Suprapubic skin (tissue), 4 donors: ENCODE data around the gene PODXL. TPM values are rescaled to one million over a fixed set of nuclear protein-coding genes. Genes with fewer than 3 reads are reported as not detected.

ENCODE experiments used
- DNase-seq, 2 donors: peaks; one replicate each; pipeline ENCODE4 v3.0.0-alpha.2; 2019; ENCODE audit warnings: low spot score in 2 of 2
- H3K27ac ChIP-seq: fragments of 200-600 bp; sonication (generic); one replicate; pipeline ENCODE4 v1.5.1; 2019
- H3K27me3 ChIP-seq: fragments of 200-600 bp; sonication (generic); one replicate; pipeline ENCODE4 v1.5.1; 2019
- H3K36me3 ChIP-seq: fragments of 200-600 bp; sonication (generic); one replicate; pipeline ENCODE4 v1.5.1; 2019
- H3K4me1 ChIP-seq: fragments of 200-600 bp; sonication (generic); one replicate; pipeline ENCODE4 v1.5.1; 2019
- H3K4me3 ChIP-seq: fragments of 200-600 bp; sonication (generic); one replicate; pipeline ENCODE4 v1.5.1; 2019; ENCODE audit warnings: mild to moderate bottlenecking
- H3K9me3 ChIP-seq: fragments of 200-600 bp; sonication (generic); one replicate; pipeline ENCODE4 v1.5.1; 2019
- EP300 ChIP-seq: sonication (generic); formaldehyde crosslinking; IDR thresholded peaks from one replicate; pipeline ENCODE4 v1.6.1; 2017; ENCODE audit warnings: antibody characterized with exemption
- POLR2A ChIP-seq, 2 donors: fragments of 450-650 bp; IDR thresholded peaks; one replicate each; pipeline ENCODE4 v1.6.1; 2017; ENCODE audit warnings: antibody characterized with exemption in 2 of 2, mild to moderate bottlenecking in 2 of 2, moderate library complexity in 2 of 2
- POLR2AphosphoS5 ChIP-seq, 3 donors: sonication (generic); formaldehyde crosslinking; IDR thresholded peaks; one replicate each; pipeline ENCODE4 v1.6.1; 2017; ENCODE audit warnings: antibody characterized with exemption in 3 of 3
- WGBS: methylation state at CpG from one replicate; pipeline ENCODE4 v1.1.5; 2018; 5-methylcytosine and 5-hydroxymethylcytosine counted together
- total RNA-seq, 4 donors: library from RNA; depleted of rRNA; stranded (reverse); fragments of >200 nt; gene quantifications; one replicate each; pipeline ENCODE4 v1.1.0, GENCODE V29; 2016
- TF ChIP-seq, protein P1 (sequence below), 2 donors: fragments of 200-600 bp in 1 of 2; fragments of 450-650 bp in 1 of 2; sonication (generic) in 1 of 2; IDR thresholded peaks; one replicate each; pipeline ENCODE4 v1.5.1; 2016 to 2019; ENCODE audit warnings: antibody characterized with exemption in 2 of 2, mild to moderate bottlenecking in 1 of 2, moderate library complexity in 1 of 2

Gene PODXL
- total RNA-seq, 4 donors from 2014 or later: 10.2 to 27.9 (median 17.8) TPM

DNA sequence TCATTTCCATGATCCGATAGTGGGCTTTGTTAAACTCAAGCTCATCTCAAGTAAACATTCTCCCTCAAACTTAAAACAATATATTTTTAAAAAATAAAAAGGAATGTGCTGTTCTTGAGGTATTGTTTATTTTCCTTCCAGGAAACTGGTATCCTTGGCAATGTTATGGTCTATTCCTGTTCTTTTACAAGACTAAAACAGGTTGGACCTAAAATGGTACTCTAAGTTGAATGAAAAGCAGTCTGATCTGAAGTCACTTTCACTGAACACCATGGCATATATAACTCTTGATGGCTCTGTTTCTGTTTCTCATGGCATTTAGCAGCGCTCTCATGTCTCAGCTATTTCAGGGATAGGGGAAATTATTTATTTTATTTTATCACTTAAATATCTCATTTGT lies 70.1 kb downstream of the PODXL start:
- no peaks in the 10 kb centered on the region for H3K9me3 ChIP-seq
- no peak overlapping the region for H3K4me3 ChIP-seq
- no peaks in the 10 kb centered on the region for H3K27me3 ChIP-seq
- H3K36me3 ChIP-seq: peaks cover 16% of the 10 kb centered on the region
- no peaks in the 10 kb centered on the region for H3K4me1 ChIP-seq
- 94% methylated on average over 2 of the region's 2 CpGs for WGBS
- no peak for TF ChIP-seq POLR2AphosphoS5 (IDR thresholded peaks at IDR 0.05)
- TF ChIP-seq, protein P1, sequence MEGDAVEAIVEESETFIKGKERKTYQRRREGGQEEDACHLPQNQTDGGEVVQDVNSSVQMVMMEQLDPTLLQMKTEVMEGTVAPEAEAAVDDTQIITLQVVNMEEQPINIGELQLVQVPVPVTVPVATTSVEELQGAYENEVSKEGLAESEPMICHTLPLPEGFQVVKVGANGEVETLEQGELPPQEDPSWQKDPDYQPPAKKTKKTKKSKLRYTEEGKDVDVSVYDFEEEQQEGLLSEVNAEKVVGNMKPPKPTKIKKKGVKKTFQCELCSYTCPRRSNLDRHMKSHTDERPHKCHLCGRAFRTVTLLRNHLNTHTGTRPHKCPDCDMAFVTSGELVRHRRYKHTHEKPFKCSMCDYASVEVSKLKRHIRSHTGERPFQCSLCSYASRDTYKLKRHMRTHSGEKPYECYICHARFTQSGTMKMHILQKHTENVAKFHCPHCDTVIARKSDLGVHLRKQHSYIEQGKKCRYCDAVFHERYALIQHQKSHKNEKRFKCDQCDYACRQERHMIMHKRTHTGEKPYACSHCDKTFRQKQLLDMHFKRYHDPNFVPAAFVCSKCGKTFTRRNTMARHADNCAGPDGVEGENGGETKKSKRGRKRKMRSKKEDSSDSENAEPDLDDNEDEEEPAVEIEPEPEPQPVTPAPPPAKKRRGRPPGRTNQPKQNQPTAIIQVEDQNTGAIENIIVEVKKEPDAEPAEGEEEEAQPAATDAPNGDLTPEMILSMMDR (IDR thresholded peaks at IDR 0.05): no peak
- no peak for TF ChIP-seq POLR2A (IDR thresholded peaks at IDR 0.05)
- no peak for TF ChIP-seq EP300
- H3K27ac ChIP-seq: no peak overlapping the region
- no peak for DNase-seq

DNA sequence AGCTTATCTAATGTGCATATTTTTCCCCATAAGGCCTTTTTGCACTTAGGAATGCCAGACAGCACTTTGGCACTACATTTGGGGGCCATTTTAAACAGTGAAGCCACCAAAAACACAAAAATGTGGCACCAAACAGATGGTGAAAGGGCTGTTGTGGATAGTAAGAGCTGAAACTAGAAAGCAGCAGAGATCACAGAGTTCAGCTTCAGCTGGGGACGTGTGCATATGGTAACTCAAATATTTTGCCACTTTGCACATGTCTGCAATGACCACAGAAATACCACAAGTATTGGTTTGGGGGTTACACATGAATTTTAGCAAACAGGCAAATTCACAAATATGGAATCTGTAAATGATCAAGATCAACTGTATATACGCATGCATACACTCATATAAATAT lies 72.8 kb downstream of the PODXL start:
- H3K27me3 ChIP-seq: no peaks in the 10 kb centered on the region
- H3K27ac ChIP-seq: no peak overlapping the region
- WGBS: 91% methylated on average over 2 of the region's 2 CpGs
- TF ChIP-seq, protein P1 (IDR thresholded peaks at IDR 0.05): no peak
- TF ChIP-seq POLR2AphosphoS5 (IDR thresholded peaks at IDR 0.05): no peak
- TF ChIP-seq POLR2A (IDR thresholded peaks at IDR 0.05): no peak
- no peak for TF ChIP-seq EP300
- no peaks in the 10 kb centered on the region for H3K9me3 ChIP-seq
- H3K36me3 ChIP-seq: peaks cover 18% of the 10 kb centered on the region
- no peak overlapping the region for H3K4me3 ChIP-seq
- peaks cover 4% of the 10 kb centered on the region for H3K4me1 ChIP-seq
- no peak for DNase-seq

DNA sequence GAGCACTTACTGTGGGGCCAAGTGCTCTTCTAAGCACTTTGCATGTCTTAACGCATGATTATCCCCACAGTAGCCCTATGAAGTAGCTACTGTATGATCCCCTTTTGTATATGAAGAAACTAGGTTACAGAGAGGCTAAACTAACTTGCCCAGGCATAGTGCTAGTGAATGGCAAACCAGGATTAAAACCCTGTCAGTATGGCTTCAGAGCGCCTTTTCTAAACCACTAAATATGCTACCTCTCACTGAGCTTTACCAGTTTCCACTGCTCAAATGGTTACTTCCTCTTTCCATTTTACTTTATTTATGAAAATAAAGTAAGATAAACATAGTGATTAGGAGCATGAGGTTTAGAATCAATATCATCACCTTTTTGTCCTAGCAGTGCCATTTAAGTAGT lies 73.6 kb downstream of the PODXL start:
- H3K27me3 ChIP-seq: no peaks in the 10 kb centered on the region
- WGBS: 100% methylated on average over 2 of the region's 2 CpGs
- H3K27ac ChIP-seq: no peak overlapping the region
- no peak for DNase-seq
- H3K36me3 ChIP-seq: peaks cover 18% of the 10 kb centered on the region
- H3K9me3 ChIP-seq: no peaks in the 10 kb centered on the region
- H3K4me3 ChIP-seq: no peak overlapping the region
- peaks cover 4% of the 10 kb centered on the region for H3K4me1 ChIP-seq
- TF ChIP-seq POLR2AphosphoS5 (IDR thresholded peaks at IDR 0.05) (no peak), EP300 (no peak), POLR2A (IDR thresholded peaks at IDR 0.05) (no peak)
- TF ChIP-seq, protein P1 (IDR thresholded peaks at IDR 0.05): no peak

DNA sequence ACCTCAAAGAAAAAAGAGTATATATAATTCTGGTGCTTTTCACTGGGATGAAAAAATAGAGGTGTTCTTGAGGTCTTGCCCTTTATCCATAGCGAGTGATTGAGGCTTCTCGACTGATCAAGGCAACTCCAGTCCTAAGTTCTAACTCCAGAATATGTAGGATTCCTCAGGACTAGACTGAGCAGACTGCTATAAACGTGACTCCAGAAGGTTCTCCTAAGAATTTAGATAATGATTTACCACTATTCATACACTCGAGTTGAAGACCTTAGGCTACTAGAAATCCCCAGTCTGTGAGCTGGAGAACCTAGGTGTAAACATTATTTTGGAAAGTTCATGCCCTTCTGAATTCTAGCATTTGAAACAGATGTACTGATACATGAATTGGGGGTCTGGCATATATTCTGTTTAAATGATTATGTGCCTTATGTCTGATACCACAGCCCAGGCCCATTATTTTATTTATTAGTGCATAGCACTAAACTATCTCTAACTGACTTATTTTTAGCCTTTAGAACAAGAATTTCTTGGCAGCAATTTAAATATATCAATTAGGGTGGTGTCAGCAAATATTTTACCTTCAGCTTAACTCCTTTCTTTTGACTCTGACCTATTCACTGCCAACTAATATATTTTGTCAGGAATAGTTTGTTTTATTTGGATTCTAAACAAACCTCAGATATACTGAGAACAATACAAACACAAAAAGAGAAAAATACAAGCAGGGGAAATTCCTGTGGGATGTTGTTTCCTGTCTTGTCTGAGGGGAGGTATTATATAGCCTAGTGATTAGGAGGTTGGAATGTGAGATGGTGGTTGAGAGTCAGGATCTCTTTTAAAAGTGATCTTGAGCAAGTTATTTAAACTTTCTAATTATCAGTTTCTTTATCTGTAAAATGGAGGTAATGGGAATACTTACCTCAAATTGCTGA lies 75.8 kb downstream of the PODXL start:
- peaks cover 6% of the 10 kb centered on the region for H3K36me3 ChIP-seq
- H3K27me3 ChIP-seq: no peaks in the 10 kb centered on the region
- TF ChIP-seq EP300: no peak
- no peak for TF ChIP-seq POLR2AphosphoS5 (IDR thresholded peaks at IDR 0.05)
- TF ChIP-seq, protein P1 (IDR thresholded peaks at IDR 0.05): no peak
- no peak for TF ChIP-seq POLR2A (IDR thresholded peaks at IDR 0.05)
- H3K9me3 ChIP-seq: no peaks in the 10 kb centered on the region
- H3K4me3 ChIP-seq: no peak overlapping the region
- WGBS: 71% methylated on average over 4 of the region's 4 CpGs
- DNase-seq: no peak
- H3K27ac ChIP-seq: no peak overlapping the region
- H3K4me1 ChIP-seq: peaks cover 4% of the 10 kb centered on the region

DNA sequence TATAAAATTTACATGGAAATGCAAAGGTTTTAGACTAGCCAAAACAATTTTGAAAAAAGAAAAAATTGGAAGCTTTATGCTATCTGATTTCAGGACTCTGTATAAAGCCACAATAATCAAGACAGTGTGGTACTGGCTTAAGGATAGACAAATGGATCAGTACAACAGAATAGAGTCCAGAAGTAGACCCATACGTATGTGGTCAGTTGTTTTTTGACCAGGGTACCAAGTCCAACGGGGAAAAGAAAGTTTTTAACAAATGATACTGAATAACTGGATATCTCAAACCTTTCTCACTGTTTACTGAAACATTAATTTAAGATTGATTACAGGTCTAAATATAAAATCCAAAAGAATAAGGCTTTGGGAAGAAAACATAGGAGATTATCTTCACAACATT lies 79.7 kb downstream of the PODXL start:
- peaks cover 12% of the 10 kb centered on the region for H3K36me3 ChIP-seq
- no peak overlapping the region for H3K27ac ChIP-seq
- 100% methylated on average over 2 of the region's 2 CpGs for WGBS
- no peak for DNase-seq
- H3K4me3 ChIP-seq: no peak overlapping the region
- H3K4me1 ChIP-seq: peaks cover 4% of the 10 kb centered on the region
- no peaks in the 10 kb centered on the region for H3K27me3 ChIP-seq
- TF ChIP-seq, protein P1 (IDR thresholded peaks at IDR 0.05): no peak
- TF ChIP-seq EP300: no peak
- no peaks in the 10 kb centered on the region for H3K9me3 ChIP-seq
